A549 treated with GW870086 at 1 μM for 4 hours (cell line): Measurements from ENCODE around the gene MTMR1. TPM values are rescaled to one million over a fixed set of nuclear protein-coding genes. Genes with fewer than 3 reads are reported as not detected.

Experiments used
- total RNA-seq: library from RNA; stranded (reverse); fragments of 200-300 nt; extraction: Qiagen RNA extraction; gene quantifications from 5 replicates; pipeline ENCODE4 v1.2.3, GENCODE V29; 2022; ENCODE audit warnings: low read depth

The MTMR1 gene
- 12.5 to 18.1 TPM (median 15.6 TPM) in 5 replicates for total RNA-seq

DNA sequence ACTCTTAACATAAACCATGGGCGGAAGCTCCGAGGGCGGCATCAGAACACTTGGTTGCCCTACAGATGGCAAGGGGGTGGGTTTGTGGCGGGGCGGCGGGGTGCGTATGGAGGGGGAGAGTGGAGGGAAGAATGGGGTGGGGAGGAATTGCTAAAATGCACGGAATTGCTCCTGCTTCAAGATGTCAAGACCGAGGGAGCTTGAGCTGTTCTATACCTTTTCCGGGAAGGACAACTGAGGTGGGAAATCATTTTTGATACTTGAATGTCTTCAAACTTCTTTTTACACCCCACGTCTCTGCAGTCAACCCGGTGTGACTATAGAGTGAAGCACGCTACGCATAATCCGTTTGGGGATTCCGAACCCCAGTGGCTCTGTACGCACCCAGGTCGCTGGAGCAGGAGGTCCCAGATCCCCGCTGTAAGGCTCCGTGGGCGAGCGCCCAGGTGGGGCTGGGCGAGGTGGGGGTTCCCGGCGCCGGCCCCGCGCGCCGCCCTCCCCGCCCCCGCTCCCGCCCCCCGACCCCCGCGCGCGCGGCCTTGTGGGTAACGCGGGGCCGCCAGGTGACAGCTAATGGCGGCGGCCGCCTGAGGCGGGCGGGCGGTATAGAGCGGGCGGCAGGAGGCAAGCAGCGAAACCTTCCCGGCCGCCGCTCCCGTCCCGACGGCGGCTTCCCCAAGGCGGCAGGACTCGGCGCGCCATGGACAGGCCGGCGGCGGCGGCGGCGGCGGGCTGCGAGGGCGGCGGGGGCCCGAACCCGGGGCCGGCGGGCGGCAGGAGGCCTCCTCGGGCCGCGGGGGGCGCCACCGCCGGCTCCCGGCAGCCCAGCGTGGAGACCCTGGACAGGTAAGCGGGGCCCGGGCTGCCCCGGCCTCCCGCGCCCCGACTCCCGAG, at the start of gene MTMR1:
TSS of gene MTMR1 (plus strand) at position 566 of the 894 bp plus-strand sequence. CDS start at position 701, 135 bp downstream.

Other genes with a start within 250 kb of the MTMR1 start
- 4.6 to 7.6 TPM (median 6.8 TPM) in 5 replicates for gene MTM1, start 124.8 kb upstream of the MTMR1 start, total RNA-seq
- gene CD99L2, start 205.3 kb downstream of the MTMR1 start, total RNA-seq, result 48.8 to 55.0 TPM (median 53.9 TPM) in 5 replicates